Liver (tissue), 9 donors: Measurements from ENCODE around the gene ST8SIA1. TPM values are rescaled to one million over a fixed set of nuclear protein-coding genes. Genes with fewer than 3 reads are reported as not detected.

Experiments
- DNase-seq: peaks from one replicate; pipeline ENCODE4 v3.0.0-alpha.2; 2017; ENCODE audit warnings: low spot score
- H3K27ac ChIP-seq, 2 donors: one replicate each; pipeline ENCODE4 v1.7.0; 2013; ENCODE audit warnings: inconsistent platforms in 2 of 2, low read length in 2 of 2, control low read depth in 1 of 2, low read depth in 1 of 2, mild to moderate bottlenecking in 1 of 2
- H3K27me3 ChIP-seq, 4 donors: one replicate each; pipeline versions ENCODE4 v1.6.1 to v1.7.0; 2013; ENCODE audit warnings: low read length in 3 of 4, inconsistent platforms in 1 of 4, mild to moderate bottlenecking in 1 of 4, moderate library complexity in 1 of 4; ENCODE audit not compliant: control insufficient read depth in 4 of 4, insufficient read depth in 4 of 4
- H3K36me3 ChIP-seq, 4 donors: one replicate each; pipeline versions ENCODE4 v1.6.1 to v1.7.0; 2013; ENCODE audit warnings: low read length in 3 of 4, mild to moderate bottlenecking in 3 of 4, low read depth in 1 of 4, moderate library complexity in 1 of 4; ENCODE audit not compliant: control insufficient read depth in 4 of 4, insufficient read depth in 3 of 4
- H3K4me1 ChIP-seq, 4 donors: one replicate each; pipeline versions ENCODE4 v1.6.1 to v1.7.0; 2013; ENCODE audit warnings: low read length in 3 of 4, mild to moderate bottlenecking in 3 of 4, moderate library complexity in 1 of 4; ENCODE audit not compliant: control insufficient read depth in 4 of 4, insufficient read depth in 4 of 4
- H3K4me3 ChIP-seq, 3 donors: one replicate each; pipeline versions ENCODE4 v1.6.1 to v1.7.0; 2013; ENCODE audit warnings: low read length in 3 of 3, control low read depth in 1 of 3, low read depth in 1 of 3, mild to moderate bottlenecking in 1 of 3
- H3K9ac ChIP-seq, 2 donors: one replicate each; pipeline ENCODE4 v1.7.0; 2013; ENCODE audit warnings: low read length in 2 of 2, mild to moderate bottlenecking in 2 of 2, moderate library complexity in 2 of 2, control low read depth in 1 of 2, low read depth in 1 of 2
- H3K9me3 ChIP-seq, 4 donors: one replicate each; pipeline versions ENCODE4 v1.6.1 to v1.7.0; 2013; ENCODE audit warnings: low read length in 3 of 4; ENCODE audit not compliant: control insufficient read depth in 4 of 4
- EGR1 ChIP-seq, 2 donors: IDR thresholded peaks; 2 replicates each; pipeline ENCODE4 v1.6.1; 2016 to 2018; ENCODE audit warnings: antibody characterized with exemption in 2 of 2, low read depth in 2 of 2
- FOXA1 ChIP-seq: IDR thresholded peaks from 2 replicates; pipeline ENCODE4 v1.6.1; 2016; ENCODE audit warnings: antibody characterized with exemption
- FOXA2 ChIP-seq: IDR thresholded peaks from 2 replicates; pipeline ENCODE4 v1.6.1; 2016; ENCODE audit warnings: antibody characterized with exemption
- GABPA ChIP-seq, 2 donors: IDR thresholded peaks in 1 of 2; conservative IDR thresholded peaks in 1 of 2; 2 replicates each; pipeline ENCODE4 v1.6.1; 2016; ENCODE audit warnings: antibody characterized with exemption in 2 of 2, mild to moderate bottlenecking in 1 of 2, moderate library complexity in 1 of 2
- HNF4A ChIP-seq, 2 donors: conservative IDR thresholded peaks; 2 replicates each; pipeline ENCODE4 v1.6.1; 2016; ENCODE audit warnings: antibody characterized with exemption in 2 of 2, mild to moderate bottlenecking in 2 of 2
- HNF4G ChIP-seq: IDR thresholded peaks from 2 replicates; pipeline ENCODE4 v1.6.1; 2016; ENCODE audit warnings: antibody characterized with exemption
- JUND ChIP-seq, 2 donors: IDR thresholded peaks; 2 replicates each; pipeline ENCODE4 v1.6.1; 2016; ENCODE audit warnings: antibody characterized with exemption in 2 of 2
- NR2F2 ChIP-seq: IDR thresholded peaks from 2 replicates; pipeline ENCODE4 v1.6.1; 2016; ENCODE audit warnings: antibody characterized with exemption
- RAD21 ChIP-seq, 2 donors: IDR thresholded peaks; 2 replicates each; pipeline ENCODE4 v1.6.1; 2016; ENCODE audit warnings: antibody characterized with exemption in 2 of 2, mild to moderate bottlenecking in 2 of 2
- REST ChIP-seq: IDR thresholded peaks from 2 replicates; pipeline ENCODE4 v1.6.1; 2016; ENCODE audit warnings: antibody characterized with exemption, mild to moderate bottlenecking
- RXRA ChIP-seq, 2 donors: IDR thresholded peaks; 2 replicates each; pipeline ENCODE4 v1.6.1; 2017 to 2018; ENCODE audit warnings: antibody characterized with exemption in 2 of 2, mild to moderate bottlenecking in 1 of 2
- SP1 ChIP-seq: IDR thresholded peaks from 2 replicates; pipeline ENCODE4 v1.6.1; 2018; ENCODE audit warnings: antibody characterized with exemption, mild to moderate bottlenecking
- TAF1 ChIP-seq: conservative IDR thresholded peaks from 2 replicates; pipeline ENCODE4 v1.6.1; 2016; ENCODE audit warnings: antibody characterized with exemption, mild to moderate bottlenecking
- YY1 ChIP-seq: IDR thresholded peaks from 2 replicates; pipeline ENCODE4 v1.6.1; 2016; ENCODE audit warnings: antibody characterized with exemption, mild to moderate bottlenecking
- ZBTB33 ChIP-seq: IDR thresholded peaks from 2 replicates; pipeline ENCODE4 v1.6.1; 2016; ENCODE audit warnings: antibody characterized with exemption
- WGBS: extraction: QIAGEN DNeasy Blood & Tissue Kit; methylation state at CpG from one replicate; pipeline ENCODE4 v1.1.7; 2013; 5-methylcytosine and 5-hydroxymethylcytosine counted together
- polyA plus RNA-seq, 2 donors: library from polyadenylated mRNA; stranded (reverse) in 1 of 2; unstranded in 1 of 2; fragments of 200-250 nt in 1 of 2; fragments of >200 nt in 1 of 2; fragmentation: Nextera tagmentation in 1 of 2; extraction: Ambion mirVana in 1 of 2; gene quantifications; one replicate each; pipeline versions ENCODE4 v1.2.1 to v1.2.3, GENCODE V29; 2013 to 2015
- total RNA-seq, 2 donors: library from RNA; depleted of rRNA; stranded (reverse); fragments of >200 nt; gene quantifications; one replicate each; pipeline ENCODE4 v1.2.3, GENCODE V29; 2014
- TF ChIP-seq, protein P1 (sequence below): IDR thresholded peaks from 2 replicates; pipeline ENCODE4 v1.6.1; 2016; ENCODE audit warnings: antibody characterized with exemption
- TF ChIP-seq, protein P2 (sequence below): IDR thresholded peaks from 2 replicates; pipeline ENCODE4 v1.6.1; 2016; ENCODE audit warnings: antibody characterized with exemption
- TF ChIP-seq, protein P3 (sequence below): fragments of 150-350 bp; IDR thresholded peaks from 2 replicates; pipeline ENCODE4 v1.5.1; 2017; ENCODE audit warnings: improper control_type of control experiment, low read depth, low read length; ENCODE audit not compliant: missing input control
- donor health status: healthy.
- donor health status: healthy.
- donor health status: healthy.
- donor health status: healthy.
- donor health status: healthy.

Gene ST8SIA1
- total and polyA plus RNA-seq, 4 donors, result 0.02 to 1.0 (median 0.17) TPM; not detected in 1

GRCh38 chr12:22321018-22321605, 13.4 kb downstream of the ST8SIA1 start:
- no peak for DNase-seq
- 74% methylated on average over 11 of the region's 11 CpGs for WGBS
- Histone ChIP-seq H3K4me3 (no peak overlapping the region), H3K9me3 (no peaks in the 10 kb centered on the region), H3K4me1 (no peaks in the 10 kb centered on the region), H3K36me3 (no peaks in the 10 kb centered on the region), H3K9ac (no peak overlapping the region), H3K27me3 (peaks cover 0 to 4% (median 0%) of the 10 kb centered on the region in 4 donors), H3K27ac (no peak overlapping the region)
- TF ChIP-seq ZBTB33 (no peak), SP1 (no peak), JUND (IDR thresholded peaks at IDR 0.05) (no peak), GABPA (IDR thresholded peaks at IDR 0.05 in 1 of 2, conservative IDR thresholded peaks at IDR 0.05 in 1 of 2) (no peak), TAF1 (no peak), REST (no peak), EGR1 (IDR thresholded peaks at IDR 0.05; ENCODE audit: low read depth in 2 of 2) (no peak), RAD21 (IDR thresholded peaks at IDR 0.05) (no peak), RXRA (IDR thresholded peaks at IDR 0.05) (no peak), NR2F2 (no peak), HNF4A (conservative IDR thresholded peaks at IDR 0.05) (no peak), FOXA2 (no peak), FOXA1 (no peak), HNF4G (no peak), YY1 (no peak)
- TF ChIP-seq, protein P1, sequence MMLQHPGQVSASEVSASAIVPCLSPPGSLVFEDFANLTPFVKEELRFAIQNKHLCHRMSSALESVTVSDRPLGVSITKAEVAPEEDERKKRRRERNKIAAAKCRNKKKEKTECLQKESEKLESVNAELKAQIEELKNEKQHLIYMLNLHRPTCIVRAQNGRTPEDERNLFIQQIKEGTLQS, result no peak
- TF ChIP-seq, protein P2, sequence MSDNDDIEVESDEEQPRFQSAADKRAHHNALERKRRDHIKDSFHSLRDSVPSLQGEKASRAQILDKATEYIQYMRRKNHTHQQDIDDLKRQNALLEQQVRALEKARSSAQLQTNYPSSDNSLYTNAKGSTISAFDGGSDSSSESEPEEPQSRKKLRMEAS, result no peak
- TF ChIP-seq, protein P3, sequence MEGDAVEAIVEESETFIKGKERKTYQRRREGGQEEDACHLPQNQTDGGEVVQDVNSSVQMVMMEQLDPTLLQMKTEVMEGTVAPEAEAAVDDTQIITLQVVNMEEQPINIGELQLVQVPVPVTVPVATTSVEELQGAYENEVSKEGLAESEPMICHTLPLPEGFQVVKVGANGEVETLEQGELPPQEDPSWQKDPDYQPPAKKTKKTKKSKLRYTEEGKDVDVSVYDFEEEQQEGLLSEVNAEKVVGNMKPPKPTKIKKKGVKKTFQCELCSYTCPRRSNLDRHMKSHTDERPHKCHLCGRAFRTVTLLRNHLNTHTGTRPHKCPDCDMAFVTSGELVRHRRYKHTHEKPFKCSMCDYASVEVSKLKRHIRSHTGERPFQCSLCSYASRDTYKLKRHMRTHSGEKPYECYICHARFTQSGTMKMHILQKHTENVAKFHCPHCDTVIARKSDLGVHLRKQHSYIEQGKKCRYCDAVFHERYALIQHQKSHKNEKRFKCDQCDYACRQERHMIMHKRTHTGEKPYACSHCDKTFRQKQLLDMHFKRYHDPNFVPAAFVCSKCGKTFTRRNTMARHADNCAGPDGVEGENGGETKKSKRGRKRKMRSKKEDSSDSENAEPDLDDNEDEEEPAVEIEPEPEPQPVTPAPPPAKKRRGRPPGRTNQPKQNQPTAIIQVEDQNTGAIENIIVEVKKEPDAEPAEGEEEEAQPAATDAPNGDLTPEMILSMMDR, result no peak
